Stimulated activated CD8-positive, alpha-beta memory T cell treated with anti-CD3 and anti-CD28 coated beads, Interleukin-4, amount 100 ng/mL, for 48 hours (primary cell): Measurements from ENCODE around the gene PLEKHM2.

ENCODE experiments used
- DNase-seq: peaks from one replicate; pipeline ENCODE4 v3.0.0-alpha.2; 2020

PLEKHM2 gene

DNA sequence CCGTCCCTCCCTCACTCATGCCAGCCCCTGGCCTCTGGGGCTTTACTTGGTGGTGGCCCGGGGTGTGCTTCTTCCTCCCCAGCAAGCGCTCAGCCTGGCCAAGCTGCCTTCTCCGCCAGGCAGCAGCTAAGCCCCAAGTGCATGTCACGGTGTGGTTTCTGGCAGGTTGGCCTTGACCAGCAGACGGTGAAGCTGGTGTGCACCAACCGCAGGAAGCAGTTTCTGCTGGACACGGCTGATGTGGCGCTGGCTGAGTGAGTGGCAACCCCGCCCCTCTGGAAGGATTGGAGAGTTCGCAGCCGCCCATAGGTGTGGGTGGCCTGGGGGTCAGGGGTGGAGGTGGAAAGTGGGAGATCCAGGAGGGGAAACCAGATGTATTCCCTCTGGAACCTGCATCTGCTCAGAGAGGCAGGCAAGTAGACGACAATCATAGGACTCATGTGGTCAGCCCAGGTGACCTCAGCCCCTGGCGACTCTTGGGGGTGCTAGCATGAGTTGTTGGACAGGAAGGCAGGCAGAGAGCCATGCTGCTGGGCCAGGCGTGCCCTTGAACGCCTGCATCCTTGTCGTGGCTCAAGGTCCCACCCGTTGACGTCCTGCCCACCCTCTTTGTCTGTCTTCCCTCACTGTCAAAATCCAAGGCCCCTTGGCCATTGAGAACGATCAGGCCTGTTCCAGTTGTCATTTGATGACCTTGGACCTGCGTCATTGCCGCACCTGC lies 45.0 kb downstream of the PLEKHM2 start:
- no peak for DNase-seq

DNA sequence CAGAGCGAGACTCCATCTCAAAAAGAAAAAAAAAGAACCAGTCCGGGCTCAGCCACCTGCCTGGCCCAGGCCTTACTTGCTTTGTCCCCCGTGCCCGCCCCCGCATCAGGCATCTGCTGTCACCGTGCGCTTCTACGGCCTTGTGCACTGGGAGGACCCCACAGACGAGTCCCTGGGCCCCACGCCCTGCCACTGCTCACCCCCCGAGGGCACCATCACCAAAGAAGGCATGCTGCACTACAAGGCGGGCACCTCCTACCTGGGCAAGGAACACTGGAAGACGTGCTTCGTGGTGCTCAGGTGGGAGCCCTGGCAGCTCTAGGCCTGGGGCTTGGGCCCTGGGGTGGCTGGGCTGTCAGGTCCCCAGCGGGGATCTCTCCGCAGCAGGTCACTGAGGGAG lies 46.3 kb downstream of the PLEKHM2 start:
- DNase-seq: no peak

- no peak for DNase-seq
These were observed 46.8 kb downstream of the PLEKHM2 start for GRCh38 chr1:15730936-15731335.

- DNase-seq: no peak
These were observed 47.9 kb downstream of the PLEKHM2 start for GRCh38 chr1:15731735-15732685.

DNA sequence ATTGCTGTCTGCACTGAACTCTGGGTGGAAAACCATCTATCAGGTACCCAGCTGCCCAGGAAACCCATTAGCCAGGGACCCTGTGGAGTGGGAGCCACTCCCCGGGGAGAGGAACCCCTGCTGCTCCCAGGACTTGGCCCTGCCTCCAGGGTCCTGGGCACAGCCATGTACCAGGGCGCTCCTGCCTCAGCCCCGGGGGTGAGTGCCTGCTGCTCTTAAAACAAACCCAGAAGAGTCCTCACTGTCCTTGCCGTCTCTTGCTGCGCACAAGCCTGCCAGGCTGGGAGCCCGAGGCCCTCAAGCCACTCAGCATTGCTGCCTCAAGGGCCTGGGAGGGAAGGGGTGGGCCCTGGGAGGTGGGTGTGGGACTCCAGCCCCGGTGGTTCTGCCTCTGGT lies 48.6 kb downstream of the PLEKHM2 start:
- no peak for DNase-seq

GRCh38 chr1:15733218-15733725 lies 49.2 kb downstream of the PLEKHM2 start:
- DNase-seq: no peak

- no peak for DNase-seq
These were observed 49.7 kb downstream of the PLEKHM2 start for GRCh38 chr1:15733726-15734226.

GRCh38 chr1:15734296-15734695 lies 50.2 kb downstream of the PLEKHM2 start:
- DNase-seq: no peak

GRCh38 chr1:15734901-15735300 lies 50.8 kb downstream of the PLEKHM2 start:
- DNase-seq: no peak

GRCh38 chr1:15735304-15736037 lies 51.4 kb downstream of the PLEKHM2 start:
- DNase-seq: no peak

GRCh38 chr1:15736038-15736891 lies 52.1 kb downstream of the PLEKHM2 start, which contains the start of gene SLC25A34:
Gene SLC25A34 (plus strand): TSS chr1:15736258. CDS start chr1:15736486, 228 bp downstream.
- DNase-seq: no peak

GRCh38 chr1:15736892-15737261 lies 52.8 kb downstream of the PLEKHM2 start:
- DNase-seq: no peak

GRCh38 chr1:15737324-15738319 lies 53.5 kb downstream of the PLEKHM2 start:
- DNase-seq: no peak

- no peak for DNase-seq
These were observed 54.4 kb downstream of the PLEKHM2 start for GRCh38 chr1:15738416-15739113.

DNA sequence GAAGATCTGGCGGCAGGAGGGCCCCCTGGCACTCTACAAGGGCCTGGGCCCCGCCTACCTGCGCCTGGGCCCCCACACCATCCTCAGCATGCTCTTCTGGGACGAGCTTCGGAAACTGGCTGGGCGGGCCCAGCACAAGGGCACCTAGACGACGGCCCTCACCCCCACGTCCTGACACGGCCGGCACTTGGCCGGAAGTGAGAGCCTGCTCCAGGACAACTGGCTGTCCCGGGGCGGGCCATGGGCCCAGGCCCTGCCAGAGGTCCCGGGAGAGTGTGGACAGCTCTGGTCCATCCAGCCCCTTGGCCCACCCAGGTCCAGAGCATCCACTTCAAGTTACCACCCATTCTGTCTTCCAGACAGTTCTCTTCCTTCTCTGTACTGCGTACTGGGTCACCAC lies 55.1 kb downstream of the PLEKHM2 start:
- DNase-seq: no peak

GRCh38 chr1:15739745-15740144 lies 55.6 kb downstream of the PLEKHM2 start:
- DNase-seq: no peak

DNA sequence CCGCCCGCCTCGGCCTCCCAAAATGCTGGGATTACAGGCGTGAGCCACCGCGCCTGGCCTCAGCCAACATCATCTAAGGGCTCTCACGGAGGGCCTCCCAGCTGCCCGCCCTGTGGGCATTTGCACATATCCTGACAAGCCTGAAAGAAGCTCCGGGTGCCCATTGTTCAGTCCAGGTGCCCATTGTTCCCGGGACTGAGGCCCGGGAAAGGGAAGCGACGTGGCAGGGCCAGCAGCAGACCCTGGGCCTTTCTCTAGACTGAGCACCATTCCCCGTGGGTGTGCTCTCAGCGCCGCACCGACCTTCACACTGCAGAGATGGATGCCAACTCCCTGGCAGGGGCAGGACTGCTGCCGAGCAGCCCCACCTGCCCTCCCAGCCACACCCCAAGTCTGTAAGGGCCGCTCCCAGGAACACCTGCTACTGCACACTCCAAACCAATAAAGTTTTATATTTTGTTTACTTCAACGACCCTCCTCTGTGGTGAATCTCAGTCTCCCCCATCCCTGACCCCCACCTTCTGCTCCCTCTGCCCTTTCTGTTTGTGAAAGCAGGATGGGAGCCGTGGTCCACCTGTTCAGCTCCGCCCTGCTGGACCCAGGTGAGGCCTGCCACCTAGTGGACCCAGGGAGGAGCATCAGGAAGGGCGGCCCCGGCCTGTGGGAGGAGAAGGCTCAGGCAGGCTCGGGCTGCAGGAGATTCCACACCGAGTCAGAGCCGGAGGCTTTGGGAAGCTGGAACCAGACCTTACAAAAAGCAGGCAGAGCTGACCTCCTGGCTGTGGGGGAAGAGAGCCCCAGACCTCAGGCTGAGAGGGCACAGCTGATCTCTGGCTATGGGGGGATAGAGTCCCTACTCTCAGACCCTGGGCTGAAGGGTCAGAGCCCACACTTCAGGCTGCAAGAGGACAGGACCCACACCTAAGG lies 57.1 kb downstream of the PLEKHM2 start:
- peak; percentile 81 for DNase-seq

- no peak for DNase-seq
These were observed 58.2 kb downstream of the PLEKHM2 start, which contains the start of gene TMEM82 for GRCh38 chr1:15742339-15742801. Gene TMEM82 (plus strand): TSS chr1:15742499. CDS start chr1:15742560, 61 bp downstream.
